Esophagus mucosa (tissue), 1 donor: Measurements from ENCODE around the gene HSD3B7. TPM values are rescaled to one million over a fixed set of nuclear protein-coding genes. Genes with fewer than 3 reads are reported as not detected.
A peak's percentile ranks its signal among the peaks of the same experiment; 100 is the strongest.
"Not testable (repeated sequence)": the region's sequence is repeated elsewhere in the genome, so short reads cannot be mapped to it uniquely, and the experiment has no call there.

Experiments
- ATAC-seq: fragments of 200-7000 bp; cut with Tn5 transposase; one replicate; pipeline ENCODE4 v1.9.1; 2020
- total RNA-seq: library from RNA; stranded (reverse); gene quantifications from one replicate; pipeline ENCODE4 v1.2.4, GENCODE V29; 2023
- donor health status: DM: yes; HTN: yes; CAD: no.

Gene HSD3B7
- total RNA-seq, 1 donor from 2014 or later: 14.5 TPM

DNA sequence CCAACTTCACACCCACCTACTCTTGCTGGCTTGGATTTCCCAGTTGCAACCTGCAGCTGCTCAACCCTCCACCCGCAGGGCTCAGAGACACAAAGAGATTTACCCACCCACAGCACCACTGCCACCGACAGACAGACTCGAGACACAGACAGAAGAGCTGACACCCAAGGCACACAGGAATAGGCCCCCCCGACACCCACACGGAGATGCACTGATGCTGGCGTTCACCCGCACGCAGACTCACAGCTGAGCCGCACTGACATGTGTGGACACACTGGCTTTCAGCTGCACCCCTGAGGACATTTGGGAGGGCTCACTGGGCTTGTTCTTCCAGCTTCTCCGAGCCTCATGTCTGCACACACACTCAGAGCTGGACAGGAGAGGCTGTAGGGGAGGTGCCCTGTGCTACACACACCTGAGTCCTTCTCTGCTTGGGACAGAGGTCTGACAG lies 17.3 kb downstream of the HSD3B7 start:
- ATAC-seq: peak; percentile 92

GRCh38 chr16:31002862-31003341 lies 17.9 kb downstream of the HSD3B7 start:
- ATAC-seq: no peak

DNA sequence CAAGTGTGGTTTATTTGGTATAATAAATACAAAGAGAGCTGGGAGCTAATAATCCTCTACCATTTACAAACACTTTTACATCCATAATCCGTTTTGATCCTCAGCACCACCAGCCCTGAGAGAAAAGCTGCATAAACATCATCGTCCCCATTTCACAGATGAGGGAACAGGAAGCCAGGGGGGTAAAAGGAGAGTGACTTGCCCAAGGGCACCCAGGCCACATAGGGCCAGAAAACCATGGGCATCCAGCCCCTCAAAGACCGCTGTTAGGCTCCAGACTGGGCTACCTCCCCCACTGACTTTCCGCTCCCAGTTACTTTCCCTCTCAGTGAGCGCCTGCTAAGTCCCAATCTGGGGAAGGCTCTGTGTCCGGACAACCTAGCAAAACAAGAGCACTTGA lies 18.7 kb downstream of the HSD3B7 start:
- ATAC-seq: no peak

GRCh38 chr16:31004658-31005057 lies 19.7 kb downstream of the HSD3B7 start:
- ATAC-seq: no peak

GRCh38 chr16:31005350-31006085 lies 20.5 kb downstream of the HSD3B7 start:
- no peak for ATAC-seq

GRCh38 chr16:31006086-31006385 lies 21.0 kb downstream of the HSD3B7 start:
- ATAC-seq: no peak

DNA sequence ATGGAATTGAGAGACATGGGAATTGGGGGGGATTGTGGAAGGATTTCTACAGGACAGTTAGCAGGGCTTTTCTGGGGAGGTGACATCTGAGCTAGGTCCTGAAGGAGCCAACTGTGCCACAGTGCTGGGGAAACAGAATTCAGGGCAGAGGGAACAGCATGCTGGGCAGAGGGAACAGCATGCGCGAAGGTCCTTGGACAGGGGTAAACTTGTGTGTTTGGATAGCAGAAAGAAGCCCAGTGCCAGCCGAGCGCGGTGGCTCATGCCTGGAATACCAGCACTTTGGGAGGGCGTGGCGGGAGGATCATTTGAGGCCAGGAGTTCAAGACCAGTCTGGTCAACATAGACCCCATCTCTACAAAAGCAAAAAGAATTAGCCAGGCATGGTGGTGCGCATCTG lies 21.6 kb downstream of the HSD3B7 start:
- no peak for ATAC-seq

GRCh38 chr16:31007684-31008083 lies 22.7 kb downstream of the HSD3B7 start:
- no peak for ATAC-seq

DNA sequence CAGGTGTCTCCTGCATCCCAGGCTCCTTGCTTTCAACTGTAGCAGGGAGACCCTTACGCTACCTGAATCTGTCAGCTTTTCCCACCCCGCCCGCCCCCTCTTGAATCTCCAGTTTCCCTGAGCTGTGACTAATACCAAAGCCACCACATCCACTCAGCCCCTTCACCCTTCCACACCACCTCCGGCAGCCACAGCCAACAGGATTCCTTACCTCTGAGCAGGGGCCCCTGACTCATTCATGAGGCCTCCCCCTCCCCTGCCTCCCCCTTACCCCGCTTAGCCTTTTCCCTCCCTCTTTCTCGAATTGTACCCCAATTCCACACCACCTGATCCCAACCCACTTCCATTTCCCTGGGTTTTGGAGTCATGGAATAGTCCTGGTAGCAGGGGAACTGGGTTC lies 23.1 kb downstream of the HSD3B7 start:
- no peak for ATAC-seq

GRCh38 chr16:31008551-31008950 lies 23.5 kb downstream of the HSD3B7 start:
- no peak for ATAC-seq

GRCh38 chr16:31009120-31009519 lies 24.1 kb downstream of the HSD3B7 start:
- no peak for ATAC-seq

- peak; percentile 7 for ATAC-seq
These were observed 25.0 kb downstream of the HSD3B7 start for GRCh38 chr16:31009894-31010584.

- no peak for ATAC-seq
These were observed 25.7 kb downstream of the HSD3B7 start, which contains the start of gene STX1B for GRCh38 chr16:31010585-31011325. Gene STX1B, minus strand, starts transcription at chr16:31010638. Its CDS starts 242 bp downstream, at chr16:31010396.

GRCh38 chr16:31011815-31012214 lies 26.8 kb downstream of the HSD3B7 start:
- not testable (repeated sequence) for ATAC-seq

DNA sequence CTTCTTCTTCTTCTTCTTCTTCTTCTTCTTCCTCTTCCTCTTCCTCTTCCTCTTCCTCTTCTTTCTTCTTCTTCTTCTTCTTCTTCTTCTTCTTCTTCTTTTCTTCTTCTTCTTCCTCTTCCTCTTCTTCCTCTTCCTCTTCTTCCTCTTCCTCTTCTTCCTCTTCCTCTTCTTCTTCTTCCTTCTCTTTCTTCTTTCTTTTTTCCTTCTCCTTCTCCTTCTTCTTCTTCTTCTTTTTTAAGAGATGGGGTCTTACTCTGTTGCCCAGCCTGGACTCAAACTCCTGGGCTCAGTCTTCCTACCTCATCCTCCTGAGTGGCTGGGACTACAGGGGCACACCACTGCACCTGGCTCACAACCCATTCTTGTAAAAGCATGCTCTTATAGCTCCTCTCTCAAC lies 28.3 kb downstream of the HSD3B7 start:
- not testable (repeated sequence) for ATAC-seq

DNA sequence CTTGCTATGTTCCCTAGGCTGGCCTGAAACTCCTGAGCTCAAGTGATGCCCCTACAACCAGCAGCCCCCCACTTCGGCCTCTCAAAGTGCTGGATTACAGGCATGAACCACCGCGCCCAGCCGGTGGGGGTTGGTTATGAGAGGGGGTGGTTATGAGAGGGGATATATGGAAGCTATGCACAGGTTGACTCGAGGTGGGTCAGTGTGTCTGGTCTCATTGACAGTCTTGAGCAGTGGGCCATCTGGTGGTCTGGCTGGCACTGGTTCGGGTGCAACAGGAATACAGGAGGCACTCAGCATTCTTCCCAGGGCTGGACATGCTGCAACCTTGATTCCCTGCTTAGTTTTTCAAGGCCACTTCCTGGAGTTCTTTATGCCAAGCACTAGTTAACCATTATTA lies 31.0 kb downstream of the HSD3B7 start:
- peak; percentile 26 for ATAC-seq

DNA sequence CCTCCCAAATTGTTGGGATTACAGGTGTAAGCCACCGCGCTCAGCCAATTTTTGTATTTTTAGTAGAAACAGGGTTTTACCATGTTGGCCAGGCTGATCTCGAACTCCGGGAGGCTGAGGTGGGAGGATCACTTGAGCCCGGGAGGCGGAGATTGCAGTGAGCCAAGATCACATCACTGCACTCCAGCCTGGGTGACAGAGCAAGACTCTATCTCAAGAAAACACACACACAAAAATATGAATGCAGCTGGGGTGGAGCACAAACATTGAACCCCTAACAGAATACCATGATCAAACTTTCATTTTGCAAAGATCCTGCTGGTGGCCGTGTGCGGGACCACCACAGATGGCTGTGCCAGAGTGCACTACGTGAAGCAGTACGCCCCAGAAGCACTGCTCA lies 32.7 kb downstream of the HSD3B7 start:
- ATAC-seq: not testable (repeated sequence)

DNA sequence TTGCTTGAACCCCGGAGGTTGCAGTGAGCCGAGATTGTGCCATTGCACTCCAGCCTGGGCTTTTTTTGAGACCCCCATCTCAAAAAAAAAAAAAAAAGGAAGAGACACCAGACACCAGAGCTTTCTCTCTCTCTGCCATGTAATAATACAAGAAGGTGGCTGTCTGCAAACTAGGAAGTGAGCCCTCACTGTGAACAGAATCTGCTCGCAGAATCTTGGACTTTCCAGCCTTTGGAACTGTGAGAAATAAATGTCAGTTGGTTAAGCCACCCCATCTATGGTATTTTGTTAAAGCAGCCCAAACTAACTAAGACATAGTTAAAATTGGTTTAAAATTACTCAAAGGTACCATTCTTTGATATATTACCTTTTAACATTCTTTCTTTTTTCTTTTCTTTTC lies 35.5 kb downstream of the HSD3B7 start:
- ATAC-seq: no peak

DNA sequence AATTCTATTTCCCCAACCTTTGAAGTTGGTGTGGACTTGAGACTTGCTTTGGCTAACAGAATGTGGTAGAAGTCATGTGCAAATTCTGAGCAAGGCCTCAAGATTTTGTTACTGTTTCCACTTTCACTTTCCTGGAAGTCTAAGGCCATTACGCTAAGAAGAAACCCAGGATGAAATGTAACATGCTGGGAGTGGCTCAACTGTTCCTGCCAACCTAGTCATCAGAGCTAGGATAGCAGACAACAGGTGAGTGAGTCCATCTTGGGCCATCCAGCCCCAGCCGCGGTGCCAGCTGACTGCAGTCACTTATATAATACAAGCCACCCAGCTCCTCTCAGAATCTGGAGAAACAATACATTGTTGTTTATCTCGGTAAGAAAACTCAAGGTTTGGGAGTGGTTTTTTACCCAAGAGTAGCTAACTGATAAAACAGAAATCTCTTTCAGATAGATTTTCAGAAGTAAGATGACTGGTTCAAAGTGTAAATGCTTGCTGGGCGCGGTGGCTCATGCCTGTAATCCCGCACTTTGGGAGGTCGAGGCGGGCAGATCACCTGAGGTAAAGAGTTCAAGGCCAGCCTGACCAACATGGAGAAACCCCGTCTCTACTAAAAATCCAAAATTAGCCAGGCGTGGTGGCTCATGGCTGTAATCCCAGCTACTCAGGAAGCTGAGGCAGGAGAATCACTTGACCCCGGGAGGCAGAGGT lies 37.7 kb downstream of the HSD3B7 start:
- ATAC-seq: no peak

DNA sequence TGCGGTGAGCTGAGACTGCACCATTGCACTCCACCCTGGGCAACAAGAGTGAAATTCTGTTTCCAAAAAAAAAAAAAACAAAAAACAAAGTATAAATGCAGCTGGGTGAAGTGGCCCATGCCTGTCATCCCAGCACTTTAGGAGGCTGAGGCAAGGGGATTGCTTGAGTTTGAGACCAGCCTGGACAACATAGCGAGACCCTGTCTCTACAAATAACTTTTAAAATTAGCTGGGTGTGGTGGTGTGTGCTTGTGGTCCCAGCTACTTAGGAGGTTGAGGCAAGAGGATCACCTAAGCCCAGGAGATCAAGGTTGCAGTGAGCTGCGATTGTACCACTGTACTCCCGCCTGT lies 38.2 kb downstream of the HSD3B7 start:
- ATAC-seq: no peak

DNA sequence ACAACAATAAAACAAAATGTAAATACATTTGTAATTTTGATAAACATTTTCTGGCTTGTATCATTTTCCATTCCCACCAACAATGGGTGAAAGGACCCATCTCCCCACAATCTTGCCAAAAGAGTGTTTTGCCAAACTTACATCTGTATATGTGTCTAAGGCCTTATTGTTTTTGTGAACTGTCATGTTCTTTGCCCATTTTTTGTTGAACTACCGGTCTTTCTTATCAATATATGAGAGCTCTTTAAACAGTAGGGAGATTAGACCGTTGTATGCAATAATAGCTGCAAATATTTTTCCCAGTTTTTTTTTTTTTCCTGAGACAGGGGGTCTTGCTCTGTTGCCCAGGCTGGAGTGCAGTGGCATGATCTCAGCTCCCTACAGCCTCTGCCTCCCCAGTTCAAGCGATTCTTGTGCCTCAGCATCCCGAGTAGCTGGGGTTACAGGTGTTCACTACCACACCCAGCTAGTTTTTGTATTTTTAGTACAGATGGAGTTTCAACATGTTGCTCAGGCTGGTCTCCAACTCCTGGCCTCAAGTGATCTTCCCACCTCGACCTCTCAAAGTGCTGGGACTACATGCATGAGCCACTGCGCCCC lies 38.7 kb downstream of the HSD3B7 start:
- ATAC-seq: no peak

DNA sequence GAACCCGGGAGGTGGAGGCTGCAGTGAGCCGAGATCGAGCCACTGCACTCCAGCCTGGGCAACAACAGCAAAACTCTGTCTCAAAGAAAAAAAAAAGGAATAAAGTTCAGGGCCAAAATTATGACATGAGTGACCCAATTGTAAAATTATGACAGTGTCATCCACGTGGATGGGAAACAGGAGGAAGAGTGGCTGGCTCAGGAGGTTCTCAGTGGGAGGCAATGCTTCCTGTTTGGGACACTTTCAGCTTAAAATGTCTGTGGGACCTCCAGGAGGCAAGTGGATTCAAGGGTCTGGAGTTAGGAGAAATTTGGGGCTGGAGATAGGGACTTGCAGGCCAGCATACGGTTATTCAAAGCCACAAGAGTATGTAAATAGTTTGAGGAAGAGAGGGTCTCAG lies 40.3 kb downstream of the HSD3B7 start:
- no peak for ATAC-seq
